ENCODE data around the gene COPG2. TPM values are rescaled to one million over a fixed set of nuclear protein-coding genes. Genes with fewer than 3 reads are reported as not detected.

COPG2 gene
- total RNA-seq, 4 donors from 2014 or later: 11.7 to 15.6 (median 13.1) TPM

DNA sequence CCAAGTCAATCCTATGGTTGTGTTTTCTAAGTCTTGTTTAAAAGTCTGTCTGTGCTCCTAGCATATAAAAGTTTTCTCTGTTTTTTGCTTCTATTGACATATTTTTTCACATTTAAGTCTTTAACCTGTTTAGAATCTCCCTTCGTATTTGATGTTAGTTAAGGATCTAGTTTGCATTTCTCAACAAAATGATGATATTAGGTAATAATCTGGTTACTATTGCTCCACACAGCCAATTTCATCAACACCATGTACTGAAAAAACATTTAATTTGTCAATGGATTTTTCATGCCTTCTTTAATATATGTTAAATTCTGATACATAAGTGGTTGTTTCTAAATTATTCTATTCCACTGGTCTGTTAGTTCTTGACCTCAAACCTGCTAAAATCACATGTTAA is 35.3 kb upstream of the COPG2 start:
- TF ChIP-seq POLR2A (IDR thresholded peaks at IDR 0.05) (no peak), EP300 (IDR thresholded peaks at IDR 0.05) (no peak), POLR2AphosphoS5 (IDR thresholded peaks at IDR 0.05) (no peak)
- TF ChIP-seq, protein P1, sequence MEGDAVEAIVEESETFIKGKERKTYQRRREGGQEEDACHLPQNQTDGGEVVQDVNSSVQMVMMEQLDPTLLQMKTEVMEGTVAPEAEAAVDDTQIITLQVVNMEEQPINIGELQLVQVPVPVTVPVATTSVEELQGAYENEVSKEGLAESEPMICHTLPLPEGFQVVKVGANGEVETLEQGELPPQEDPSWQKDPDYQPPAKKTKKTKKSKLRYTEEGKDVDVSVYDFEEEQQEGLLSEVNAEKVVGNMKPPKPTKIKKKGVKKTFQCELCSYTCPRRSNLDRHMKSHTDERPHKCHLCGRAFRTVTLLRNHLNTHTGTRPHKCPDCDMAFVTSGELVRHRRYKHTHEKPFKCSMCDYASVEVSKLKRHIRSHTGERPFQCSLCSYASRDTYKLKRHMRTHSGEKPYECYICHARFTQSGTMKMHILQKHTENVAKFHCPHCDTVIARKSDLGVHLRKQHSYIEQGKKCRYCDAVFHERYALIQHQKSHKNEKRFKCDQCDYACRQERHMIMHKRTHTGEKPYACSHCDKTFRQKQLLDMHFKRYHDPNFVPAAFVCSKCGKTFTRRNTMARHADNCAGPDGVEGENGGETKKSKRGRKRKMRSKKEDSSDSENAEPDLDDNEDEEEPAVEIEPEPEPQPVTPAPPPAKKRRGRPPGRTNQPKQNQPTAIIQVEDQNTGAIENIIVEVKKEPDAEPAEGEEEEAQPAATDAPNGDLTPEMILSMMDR (IDR thresholded peaks at IDR 0.05): no peak
- 78 to 95% methylated on average over 1 of the region's 1 CpG for WGBS, 2 donors (ENCODE audit: low coverage in 1 of 2)
- Histone ChIP-seq H3K9me3 (no peaks in the 10 kb centered on the region), H3K27ac (no peak overlapping the region), H3K36me3 (no peaks in the 10 kb centered on the region), H3K4me3 (no peak overlapping the region), H3K4me1 (no peaks in the 10 kb centered on the region), H3K27me3 (peaks cover 3% of the 10 kb centered on the region)
- no peak for ATAC-seq

DNA sequence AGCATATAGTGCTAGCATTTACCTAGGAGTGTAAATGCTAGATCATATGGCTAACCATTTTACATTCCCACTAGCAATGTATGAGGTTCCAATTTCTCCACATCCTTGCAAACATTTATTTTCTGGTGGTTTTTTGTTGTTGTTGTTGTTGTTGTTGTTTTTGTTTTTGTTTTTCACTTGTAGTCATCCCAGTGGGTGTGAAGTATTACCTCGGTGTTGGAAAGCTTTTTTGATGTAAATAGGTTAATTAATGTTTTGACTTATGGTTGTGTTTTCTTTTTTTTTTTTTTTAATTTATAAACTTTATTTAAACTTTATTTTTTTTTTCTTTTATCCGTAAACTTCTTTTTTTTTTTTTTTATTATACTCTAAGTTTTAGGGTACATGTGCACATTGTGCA is 33.1 kb upstream of the COPG2 start:
- no peak overlapping the region for H3K27ac ChIP-seq
- H3K9me3 ChIP-seq: no peaks in the 10 kb centered on the region
- no peaks in the 10 kb centered on the region for H3K36me3 ChIP-seq
- H3K27me3 ChIP-seq: no peaks in the 10 kb centered on the region
- 60 to 80% methylated on average over 2 of the region's 2 CpGs for WGBS, 2 donors (ENCODE audit: low coverage in 1 of 2)
- no peak overlapping the region for H3K4me3 ChIP-seq
- no peak for ATAC-seq
- no peaks in the 10 kb centered on the region for H3K4me1 ChIP-seq
- TF ChIP-seq POLR2A (IDR thresholded peaks at IDR 0.05): no peak
- TF ChIP-seq, protein P1 (IDR thresholded peaks at IDR 0.05): no peak
- no peak for TF ChIP-seq EP300 (IDR thresholded peaks at IDR 0.05)
- TF ChIP-seq POLR2AphosphoS5 (IDR thresholded peaks at IDR 0.05): no peak

DNA sequence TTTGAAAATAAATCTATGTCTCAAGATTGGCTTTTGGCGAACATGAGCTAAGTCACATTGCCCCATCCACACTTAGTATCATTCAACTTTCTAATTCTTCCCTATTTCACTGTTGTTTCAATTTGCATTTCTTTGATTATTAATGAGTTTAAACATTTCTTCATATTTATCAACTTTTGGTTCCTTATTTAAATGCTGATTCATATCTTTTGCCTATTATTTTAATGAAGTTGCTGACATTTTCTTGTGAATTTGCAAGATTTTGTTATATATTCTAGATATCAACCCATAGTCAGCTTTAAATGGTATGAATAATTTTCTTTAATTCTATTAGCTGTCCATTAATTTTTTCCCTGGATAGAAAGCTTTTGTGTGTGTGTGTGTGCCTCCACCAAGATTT is 32.2 kb upstream of the COPG2 start:
- no peak overlapping the region for H3K27ac ChIP-seq
- no peaks in the 10 kb centered on the region for H3K4me1 ChIP-seq
- WGBS, 2 donors (ENCODE audit: low coverage in 1 of 2): 100% methylated on average over 1 of the region's 1 CpG
- H3K4me3 ChIP-seq: no peak overlapping the region
- H3K27me3 ChIP-seq: no peaks in the 10 kb centered on the region
- TF ChIP-seq POLR2AphosphoS5 (IDR thresholded peaks at IDR 0.05) (no peak), EP300 (IDR thresholded peaks at IDR 0.05) (no peak), POLR2A (IDR thresholded peaks at IDR 0.05) (no peak)
- TF ChIP-seq, protein P1 (IDR thresholded peaks at IDR 0.05): no peak
- no peaks in the 10 kb centered on the region for H3K9me3 ChIP-seq
- ATAC-seq: no peak
- no peaks in the 10 kb centered on the region for H3K36me3 ChIP-seq

DNA sequence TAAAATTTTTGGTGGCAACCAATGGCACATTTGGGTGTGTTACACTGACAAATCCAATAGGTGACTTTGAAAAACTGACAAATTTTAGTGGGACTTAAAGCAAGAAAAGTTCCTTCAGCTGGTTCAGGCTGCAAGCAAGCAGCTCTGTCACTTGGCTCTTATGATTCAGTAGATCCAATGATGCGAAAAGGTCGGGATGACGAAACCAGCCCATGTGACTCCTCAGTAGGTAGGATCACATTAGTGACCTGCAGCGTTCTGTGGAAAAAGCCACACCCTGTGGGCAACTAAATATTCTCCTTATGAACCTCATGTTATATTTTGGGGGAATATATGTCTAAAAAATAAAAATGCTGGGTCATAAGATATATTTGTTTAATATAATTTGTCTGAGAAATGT is 31.1 kb upstream of the COPG2 start:
- WGBS, 2 donors (ENCODE audit: low coverage in 1 of 2): 61 to 73% methylated on average over 4 of the region's 4 CpGs
- no peak overlapping the region for H3K27ac ChIP-seq
- no peaks in the 10 kb centered on the region for H3K9me3 ChIP-seq
- no peak for ATAC-seq
- no peaks in the 10 kb centered on the region for H3K27me3 ChIP-seq
- H3K4me3 ChIP-seq: no peak overlapping the region
- no peaks in the 10 kb centered on the region for H3K4me1 ChIP-seq
- no peaks in the 10 kb centered on the region for H3K36me3 ChIP-seq
- TF ChIP-seq, protein P1 (IDR thresholded peaks at IDR 0.05): no peak
- TF ChIP-seq POLR2A (IDR thresholded peaks at IDR 0.05) (no peak), POLR2AphosphoS5 (IDR thresholded peaks at IDR 0.05) (no peak), EP300 (IDR thresholded peaks at IDR 0.05) (no peak)

DNA sequence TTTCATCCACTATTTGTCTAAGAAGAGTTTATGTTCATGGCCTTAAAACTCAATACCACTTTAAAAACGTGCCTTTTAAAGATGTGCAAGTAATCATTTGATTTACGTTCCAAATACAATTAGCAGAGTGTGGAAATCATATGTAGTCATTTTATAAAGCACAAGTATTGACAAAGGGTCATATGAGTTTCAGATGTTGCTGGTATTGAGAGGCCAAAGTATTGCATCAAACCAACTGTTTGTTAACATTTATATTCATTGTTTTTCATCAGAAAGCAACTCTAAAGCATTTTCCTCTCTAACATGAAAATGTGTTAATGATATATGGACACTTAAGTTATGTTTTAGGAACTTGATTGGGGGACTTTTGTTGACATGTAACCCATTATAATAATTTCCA is 29.3 kb upstream of the COPG2 start:
- no peak overlapping the region for H3K27ac ChIP-seq
- H3K4me3 ChIP-seq: no peak overlapping the region
- no peaks in the 10 kb centered on the region for H3K9me3 ChIP-seq
- TF ChIP-seq EP300 (IDR thresholded peaks at IDR 0.05) (no peak), POLR2AphosphoS5 (IDR thresholded peaks at IDR 0.05) (no peak), POLR2A (IDR thresholded peaks at IDR 0.05) (no peak)
- TF ChIP-seq, protein P1 (IDR thresholded peaks at IDR 0.05): no peak
- no peaks in the 10 kb centered on the region for H3K36me3 ChIP-seq
- no peaks in the 10 kb centered on the region for H3K4me1 ChIP-seq
- 58 to 61% methylated on average over 2 of the region's 2 CpGs for WGBS, 2 donors (ENCODE audit: low coverage in 1 of 2)
- ATAC-seq: no peak
- no peaks in the 10 kb centered on the region for H3K27me3 ChIP-seq

Data from gastroesophageal sphincter (tissue), 4 donors.